Measurements from ENCODE around the gene MEN1.

DNA sequence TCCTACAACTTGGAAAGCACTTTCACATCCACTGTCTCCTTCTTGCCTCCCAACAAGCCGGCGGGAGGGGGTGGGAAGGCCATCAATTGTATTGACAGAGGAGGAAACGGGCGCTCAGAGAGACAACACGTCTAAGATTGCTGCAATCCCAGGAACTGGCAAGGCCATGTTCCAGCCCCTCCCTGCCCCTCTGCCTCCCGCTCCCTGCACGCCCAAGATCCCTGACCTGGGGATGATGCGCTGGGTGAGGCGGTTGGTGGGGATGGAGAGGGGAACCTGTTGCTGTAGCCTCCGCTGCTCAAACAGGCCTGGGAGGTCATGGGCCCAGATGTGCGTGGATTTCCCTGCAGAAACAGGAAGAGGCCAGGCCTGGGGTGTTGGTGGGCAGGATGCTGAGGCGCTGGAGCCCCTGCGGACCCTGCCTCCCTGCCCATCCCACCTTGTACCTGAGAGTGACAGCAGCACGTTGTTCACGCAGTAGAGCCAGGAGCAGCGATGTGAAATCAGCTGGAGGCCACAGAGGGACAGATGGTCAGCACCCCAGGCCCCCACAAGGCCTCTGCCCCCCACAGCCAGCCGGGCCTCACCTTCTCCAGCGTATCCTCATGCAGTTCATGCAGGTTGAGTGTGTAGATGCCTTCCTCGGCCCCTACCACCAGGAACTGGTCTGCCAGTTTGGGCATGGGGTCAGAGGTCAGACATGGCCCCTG is 14.1 kb downstream of the MEN1 start:
- TF ChIP-seq, protein P1, sequence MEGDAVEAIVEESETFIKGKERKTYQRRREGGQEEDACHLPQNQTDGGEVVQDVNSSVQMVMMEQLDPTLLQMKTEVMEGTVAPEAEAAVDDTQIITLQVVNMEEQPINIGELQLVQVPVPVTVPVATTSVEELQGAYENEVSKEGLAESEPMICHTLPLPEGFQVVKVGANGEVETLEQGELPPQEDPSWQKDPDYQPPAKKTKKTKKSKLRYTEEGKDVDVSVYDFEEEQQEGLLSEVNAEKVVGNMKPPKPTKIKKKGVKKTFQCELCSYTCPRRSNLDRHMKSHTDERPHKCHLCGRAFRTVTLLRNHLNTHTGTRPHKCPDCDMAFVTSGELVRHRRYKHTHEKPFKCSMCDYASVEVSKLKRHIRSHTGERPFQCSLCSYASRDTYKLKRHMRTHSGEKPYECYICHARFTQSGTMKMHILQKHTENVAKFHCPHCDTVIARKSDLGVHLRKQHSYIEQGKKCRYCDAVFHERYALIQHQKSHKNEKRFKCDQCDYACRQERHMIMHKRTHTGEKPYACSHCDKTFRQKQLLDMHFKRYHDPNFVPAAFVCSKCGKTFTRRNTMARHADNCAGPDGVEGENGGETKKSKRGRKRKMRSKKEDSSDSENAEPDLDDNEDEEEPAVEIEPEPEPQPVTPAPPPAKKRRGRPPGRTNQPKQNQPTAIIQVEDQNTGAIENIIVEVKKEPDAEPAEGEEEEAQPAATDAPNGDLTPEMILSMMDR (IDR thresholded peaks at IDR 0.05) = no peak
- TF ChIP-seq REST (IDR thresholded peaks at IDR 0.05; ENCODE audit: insufficient read depth in 1 of 2, low read depth in 2 of 2, low read length in 1 of 2) (no peak), POLR2AphosphoS5 (IDR thresholded peaks at IDR 0.05; ENCODE audit: low read depth, low read length) (no peak), SIN3A (IDR thresholded peaks at IDR 0.05; ENCODE audit: borderline replicate concordance, insufficient read depth, low read depth, low read length) (no peak), TCF7L2 (IDR thresholded peaks at IDR 0.05; ENCODE audit: low read depth, low read length) (no peak)

All from Panc1 (cell line).